GM13976 (cell line): ENCODE measurements around the gene SUSD6.

Experiments used
- DNase-seq: peaks from one replicate; pipeline ENCODE4 v3.0.0; 2012; ENCODE audit warnings: low spot score
- in situ Hi-C: fragments of 300-500 bp; cut with MboI; formaldehyde crosslinking; loops from one replicate; pipeline ENCODE4 v1.12.0; 2022; ENCODE audit warnings: low sequenced_read_pairs, mixed read lengths, inconsistent platforms; ENCODE audit not compliant: unreplicated experiment
- TF ChIP-seq, protein P1 (sequence below): IDR thresholded peaks from 2 replicates; pipeline ENCODE4 v1.5.1; 2012; ENCODE audit warnings: borderline replicate concordance, mild to moderate bottlenecking; ENCODE audit not compliant: insufficient read depth; ENCODE audit errors: extremely low read depth, missing control alignments, control extremely low read depth

Gene SUSD6

GRCh38 chr14:69674546-69675244, 63.3 kb downstream of the SUSD6 start:
- TF ChIP-seq, protein P1, sequence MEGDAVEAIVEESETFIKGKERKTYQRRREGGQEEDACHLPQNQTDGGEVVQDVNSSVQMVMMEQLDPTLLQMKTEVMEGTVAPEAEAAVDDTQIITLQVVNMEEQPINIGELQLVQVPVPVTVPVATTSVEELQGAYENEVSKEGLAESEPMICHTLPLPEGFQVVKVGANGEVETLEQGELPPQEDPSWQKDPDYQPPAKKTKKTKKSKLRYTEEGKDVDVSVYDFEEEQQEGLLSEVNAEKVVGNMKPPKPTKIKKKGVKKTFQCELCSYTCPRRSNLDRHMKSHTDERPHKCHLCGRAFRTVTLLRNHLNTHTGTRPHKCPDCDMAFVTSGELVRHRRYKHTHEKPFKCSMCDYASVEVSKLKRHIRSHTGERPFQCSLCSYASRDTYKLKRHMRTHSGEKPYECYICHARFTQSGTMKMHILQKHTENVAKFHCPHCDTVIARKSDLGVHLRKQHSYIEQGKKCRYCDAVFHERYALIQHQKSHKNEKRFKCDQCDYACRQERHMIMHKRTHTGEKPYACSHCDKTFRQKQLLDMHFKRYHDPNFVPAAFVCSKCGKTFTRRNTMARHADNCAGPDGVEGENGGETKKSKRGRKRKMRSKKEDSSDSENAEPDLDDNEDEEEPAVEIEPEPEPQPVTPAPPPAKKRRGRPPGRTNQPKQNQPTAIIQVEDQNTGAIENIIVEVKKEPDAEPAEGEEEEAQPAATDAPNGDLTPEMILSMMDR = no peak
- DNase-seq = no peak
- in situ Hi-C loops = no loop called here

DNA sequence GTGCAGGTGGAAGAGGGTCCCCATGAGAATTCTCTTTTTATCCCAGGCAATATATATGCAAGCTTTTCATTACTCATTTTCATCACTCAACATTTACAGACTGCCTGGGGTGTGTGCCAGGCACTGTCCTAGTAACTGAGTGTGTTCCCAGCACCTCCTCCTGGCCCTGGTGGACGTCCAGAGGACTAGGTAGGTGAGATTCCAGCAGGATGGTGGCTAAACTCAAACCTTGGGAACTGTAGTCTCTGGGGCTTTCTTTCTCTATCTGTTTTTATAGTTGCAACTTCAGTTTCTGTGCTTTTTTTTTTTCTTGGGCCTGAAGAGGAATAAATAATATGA, 63.8 kb downstream of the SUSD6 start:
- TF ChIP-seq, protein P1 = no peak
- DNase-seq = no peak
- in situ Hi-C loops = no loop called here

DNA sequence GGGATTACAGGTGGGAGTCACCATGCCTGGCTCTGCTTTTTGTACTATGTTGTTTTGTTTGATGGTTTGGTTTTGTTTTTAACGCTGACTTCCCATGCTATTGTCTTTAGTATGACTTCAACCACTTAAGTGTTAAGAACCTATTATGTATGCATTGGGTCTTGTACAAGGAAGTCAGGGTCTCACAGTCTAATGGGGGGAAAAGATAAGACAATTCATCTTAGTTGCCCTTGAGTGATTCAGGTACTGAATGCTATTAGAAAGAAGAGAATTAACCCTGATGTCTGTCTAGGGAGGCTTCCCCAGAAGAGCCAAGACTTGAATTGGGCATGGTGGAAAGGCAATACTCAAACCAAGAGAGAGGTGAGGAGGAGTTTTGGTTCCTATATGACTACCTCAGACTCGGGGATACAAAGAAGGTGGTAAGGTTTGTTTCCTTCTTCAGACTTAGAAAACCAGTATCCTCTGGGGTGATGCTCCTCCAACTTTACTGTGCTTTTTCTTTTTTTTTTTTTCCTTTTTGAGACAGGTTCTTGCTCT, 64.6 kb downstream of the SUSD6 start:
- TF ChIP-seq, protein P1 = no peak
- in situ Hi-C loops = no loop called here
- peak; percentile 72 for DNase-seq

DNA sequence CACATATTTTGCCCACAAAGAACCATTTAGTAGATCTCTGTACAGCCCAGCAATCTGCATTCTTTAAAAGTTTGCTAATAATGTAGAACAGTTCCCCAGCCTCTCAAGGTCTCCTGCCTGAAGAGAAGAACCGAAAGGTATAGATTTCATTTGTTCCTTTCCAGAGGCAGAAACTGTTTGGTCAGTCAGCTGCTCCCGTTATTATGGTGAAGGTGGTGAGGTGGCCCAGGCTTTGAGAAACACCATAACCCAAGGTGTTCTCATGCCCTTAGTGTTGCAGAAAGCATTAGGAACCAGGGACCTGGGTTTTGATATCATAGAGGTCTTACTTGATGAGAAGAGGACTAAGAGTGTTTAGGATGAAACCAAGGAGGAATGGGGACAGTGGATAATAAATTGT, 65.3 kb downstream of the SUSD6 start:
- in situ Hi-C loops = no loop called here
- DNase-seq = no peak
- TF ChIP-seq, protein P1 = no peak

DNA sequence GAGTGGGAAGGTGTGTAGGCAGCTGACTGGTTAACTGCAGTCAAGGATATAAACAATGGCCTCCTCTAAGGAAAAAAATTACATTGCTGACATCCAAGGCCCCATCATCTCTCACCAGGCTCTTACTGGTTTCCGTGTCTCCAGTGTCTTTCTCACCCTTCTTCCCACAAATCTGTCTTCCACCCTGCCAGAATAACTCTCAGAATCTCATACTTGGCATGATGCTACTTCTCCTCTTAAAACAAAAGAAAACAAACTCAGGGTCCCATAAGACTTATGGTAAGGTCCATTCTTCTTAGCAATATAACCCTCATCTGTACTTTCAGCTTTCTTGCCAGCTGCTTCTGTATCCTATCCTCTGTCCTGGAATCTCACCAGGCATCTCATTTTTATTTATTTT, 68.9 kb downstream of the SUSD6 start:
- in situ Hi-C loops = no loop called here
- TF ChIP-seq, protein P1 = no peak
- no peak for DNase-seq

- DNase-seq = no peak
- TF ChIP-seq, protein P1 = no peak
- in situ Hi-C loops = no loop called here
These were observed 70.7 kb downstream of the SUSD6 start for GRCh38 chr14:69682136-69682535.
